Activated T-helper 1 cell treated with anti-CD3 and anti-CD28 coated beads, Interleukin-12 subunit alpha, Interleukin-12 subunit beta, Interleukin-2, Interleukin-4 antibody, amounts not matched to agents 30 ng/mL and 10 ng/mL and 1 ng/mL, durations not matched to agents 14 hours and 24 hours and 36 hours (primary cell): Measurements from ENCODE around the gene ADAM12. TPM values are rescaled to one million over a fixed set of nuclear protein-coding genes. Genes with fewer than 3 reads are reported as not detected.
"Not testable (repeated sequence)": the region's sequence is repeated elsewhere in the genome, so short reads cannot be mapped to it uniquely, and the experiment has no call there.

Source experiments
- DNase-seq: peaks from one replicate; pipeline ENCODE4 v3.0.0; 2021; ENCODE audit warnings: low spot score
- H3K27ac Mint-ChIP-seq: one replicate; pipeline ENCODE4 v1.8.0; 2021; ENCODE audit warnings: mild to moderate bottlenecking, mixed read lengths
- H3K27me3 Mint-ChIP-seq: one replicate; pipeline ENCODE4 v1.8.0; 2022; ENCODE audit warnings: mild to moderate bottlenecking, moderate library complexity, mixed read lengths; ENCODE audit not compliant: insufficient read depth
- H3K36me3 Mint-ChIP-seq: one replicate; pipeline ENCODE4 v1.8.0; 2021; ENCODE audit warnings: low read depth, mixed read lengths
- H3K4me1 Mint-ChIP-seq: one replicate; pipeline ENCODE4 v1.8.0; 2021; ENCODE audit warnings: low read depth, mixed read lengths
- H3K4me3 Mint-ChIP-seq: one replicate; pipeline ENCODE4 v1.8.0; 2021; ENCODE audit warnings: mild to moderate bottlenecking, moderate library complexity, mixed read lengths
- H3K9me3 Mint-ChIP-seq: one replicate; pipeline ENCODE4 v1.8.0; 2021; ENCODE audit warnings: mixed read lengths
- intact Hi-C: fragments of 100-400 bp; cut with micrococcal nuclease; formaldehyde crosslinking; loops from one replicate; pipeline ENCODE4 v1.15.1; 2024
- total RNA-seq: library from RNA; stranded (reverse); gene quantifications from 2 replicates; pipeline ENCODE4 v1.2.3, GENCODE V29; 2022

Gene ADAM12
- total RNA-seq, 1 donor from 2014 or later = not detected

- intact Hi-C loops = no loop called here
- Mint-ChIP-seq H3K4me1 (no peaks in the 10 kb centered on the region), H3K27ac (no peak overlapping the region), H3K4me3 (no peak overlapping the region), H3K36me3 (no peaks in the 10 kb centered on the region), H3K9me3 (no peaks in the 10 kb centered on the region), H3K27me3 (no peaks in the 10 kb centered on the region)
- DNase-seq = no peak
These were observed 200.9 kb downstream of the ADAM12 start for GRCh38 chr10:126187399-126187798.

GRCh38 chr10:126186766-126187165, 201.5 kb downstream of the ADAM12 start:
- Mint-ChIP-seq H3K9me3 (no peaks in the 10 kb centered on the region), H3K27ac (no peak overlapping the region), H3K4me1 (no peaks in the 10 kb centered on the region), H3K36me3 (no peaks in the 10 kb centered on the region), H3K27me3 (no peaks in the 10 kb centered on the region), H3K4me3 (no peak overlapping the region)
- DNase-seq = no peak
- intact Hi-C loops = no loop called here

- Mint-ChIP-seq H3K4me3 (no peak overlapping the region), H3K27me3 (no peaks in the 10 kb centered on the region), H3K36me3 (no peaks in the 10 kb centered on the region), H3K4me1 (no peaks in the 10 kb centered on the region), H3K9me3 (no peaks in the 10 kb centered on the region), H3K27ac (no peak overlapping the region)
- DNase-seq = no peak
- intact Hi-C loops = no loop called here
These were observed 202.4 kb downstream of the ADAM12 start for GRCh38 chr10:126185676-126186447.

- H3K36me3 Mint-ChIP-seq = no peaks in the 10 kb centered on the region
- intact Hi-C loops = no loop called here
- no peaks in the 10 kb centered on the region for H3K4me1 Mint-ChIP-seq
- DNase-seq = no peak
- no peaks in the 10 kb centered on the region for H3K27me3 Mint-ChIP-seq
- H3K9me3 Mint-ChIP-seq = no peaks in the 10 kb centered on the region
- H3K4me3 Mint-ChIP-seq = no peak overlapping the region
- no peak overlapping the region for H3K27ac Mint-ChIP-seq
These were observed 206.7 kb downstream of the ADAM12 start for GRCh38 chr10:126181626-126182025.

GRCh38 chr10:126179637-126180036, 208.6 kb downstream of the ADAM12 start:
- Mint-ChIP-seq H3K4me3 (no peak overlapping the region), H3K27me3 (no peaks in the 10 kb centered on the region), H3K36me3 (no peaks in the 10 kb centered on the region), H3K27ac (no peak overlapping the region), H3K9me3 (no peaks in the 10 kb centered on the region), H3K4me1 (no peaks in the 10 kb centered on the region)
- no peak for DNase-seq
- intact Hi-C loops = no loop called here

GRCh38 chr10:126177417-126178030, 210.8 kb downstream of the ADAM12 start:
- Mint-ChIP-seq H3K27ac (no peak overlapping the region), H3K36me3 (no peaks in the 10 kb centered on the region), H3K9me3 (no peaks in the 10 kb centered on the region), H3K4me1 (no peaks in the 10 kb centered on the region), H3K4me3 (no peak overlapping the region), H3K27me3 (no peaks in the 10 kb centered on the region)
- DNase-seq = no peak
- intact Hi-C loops = no loop called here

- no peak overlapping the region for H3K27ac Mint-ChIP-seq
These were observed 212.5 kb downstream of the ADAM12 start for GRCh38 chr10:126175641-126176262.

GRCh38 chr10:126172755-126173154, 215.5 kb downstream of the ADAM12 start:
- H3K36me3 Mint-ChIP-seq, H3K27ac Mint-ChIP-seq, H3K4me1 Mint-ChIP-seq, H3K4me3 Mint-ChIP-seq, H3K9me3 Mint-ChIP-seq, DNase-seq, H3K27me3 Mint-ChIP-seq, intact Hi-C loops: not testable (repeated sequence)

More at GRCh38 chr10:126175641-126176262, 212.5 kb downstream of the ADAM12 start:
- no peak for DNase-seq
- H3K36me3 Mint-ChIP-seq = no peaks in the 10 kb centered on the region
- H3K27me3 Mint-ChIP-seq = no peaks in the 10 kb centered on the region
- H3K4me3 Mint-ChIP-seq = no peak overlapping the region
- H3K9me3 Mint-ChIP-seq = peaks cover 7% of the 10 kb centered on the region
- no peaks in the 10 kb centered on the region for H3K4me1 Mint-ChIP-seq
- intact Hi-C loops = no loop called here

- Mint-ChIP-seq H3K36me3 (no peaks in the 10 kb centered on the region), H3K4me3 (no peak overlapping the region), H3K4me1 (no peaks in the 10 kb centered on the region), H3K9me3 (peaks cover 7% of the 10 kb centered on the region), H3K27ac (no peak overlapping the region), H3K27me3 (no peaks in the 10 kb centered on the region)
- no peak for DNase-seq
- intact Hi-C loops = no loop called here
These were observed 216.7 kb downstream of the ADAM12 start for GRCh38 chr10:126171555-126171954.

- no peak overlapping the region for H3K4me3 Mint-ChIP-seq
- H3K27me3 Mint-ChIP-seq = no peaks in the 10 kb centered on the region
- no peak overlapping the region for H3K27ac Mint-ChIP-seq
- H3K9me3 Mint-ChIP-seq = peaks cover 7% of the 10 kb centered on the region
- intact Hi-C loops = no loop called here
- DNase-seq = no peak
- no peaks in the 10 kb centered on the region for H3K36me3 Mint-ChIP-seq
- no peaks in the 10 kb centered on the region for H3K4me1 Mint-ChIP-seq
These were observed 217.5 kb downstream of the ADAM12 start for GRCh38 chr10:126170776-126171175.

GRCh38 chr10:126170371-126170770, 217.9 kb downstream of the ADAM12 start:
- H3K27me3 Mint-ChIP-seq = no peaks in the 10 kb centered on the region

GRCh38 chr10:126169899-126170298, 218.4 kb downstream of the ADAM12 start:
- no peaks in the 10 kb centered on the region for H3K27me3 Mint-ChIP-seq
- H3K36me3 Mint-ChIP-seq = no peaks in the 10 kb centered on the region

More at GRCh38 chr10:126170371-126170770, 217.9 kb downstream of the ADAM12 start:
- no peak overlapping the region for H3K4me3 Mint-ChIP-seq
- DNase-seq = no peak
- H3K4me1 Mint-ChIP-seq = no peaks in the 10 kb centered on the region
- H3K36me3 Mint-ChIP-seq = no peaks in the 10 kb centered on the region
- no peak overlapping the region for H3K27ac Mint-ChIP-seq
- H3K9me3 Mint-ChIP-seq = peaks cover 7% of the 10 kb centered on the region
- intact Hi-C loops = no loop called here

GRCh38 chr10:126166797-126167196, 221.5 kb downstream of the ADAM12 start:
- DNase-seq = no peak
- peaks cover 1% of the 10 kb centered on the region for H3K9me3 Mint-ChIP-seq
- no peak overlapping the region for H3K4me3 Mint-ChIP-seq
- no peaks in the 10 kb centered on the region for H3K36me3 Mint-ChIP-seq
- intact Hi-C loops = no loop called here
- peak overlapping the region; percentile 43 for H3K27ac Mint-ChIP-seq
- no peaks in the 10 kb centered on the region for H3K4me1 Mint-ChIP-seq
- H3K27me3 Mint-ChIP-seq = no peaks in the 10 kb centered on the region

More at GRCh38 chr10:126169899-126170298, 218.4 kb downstream of the ADAM12 start:
- H3K9me3 Mint-ChIP-seq = peaks cover 7% of the 10 kb centered on the region
- intact Hi-C loops = no loop called here
- H3K4me1 Mint-ChIP-seq = no peaks in the 10 kb centered on the region
- DNase-seq = no peak
- H3K4me3 Mint-ChIP-seq = no peak overlapping the region
- H3K27ac Mint-ChIP-seq = no peak overlapping the region
